ENCODE measurements around the gene MCOLN1. TPM values are rescaled to one million over a fixed set of nuclear protein-coding genes. Genes with fewer than 3 reads are reported as not detected.

Gene MCOLN1
- total and polyA plus RNA-seq, 4 donors: 10.9 to 17.0 (median 13.7) TPM

DNA sequence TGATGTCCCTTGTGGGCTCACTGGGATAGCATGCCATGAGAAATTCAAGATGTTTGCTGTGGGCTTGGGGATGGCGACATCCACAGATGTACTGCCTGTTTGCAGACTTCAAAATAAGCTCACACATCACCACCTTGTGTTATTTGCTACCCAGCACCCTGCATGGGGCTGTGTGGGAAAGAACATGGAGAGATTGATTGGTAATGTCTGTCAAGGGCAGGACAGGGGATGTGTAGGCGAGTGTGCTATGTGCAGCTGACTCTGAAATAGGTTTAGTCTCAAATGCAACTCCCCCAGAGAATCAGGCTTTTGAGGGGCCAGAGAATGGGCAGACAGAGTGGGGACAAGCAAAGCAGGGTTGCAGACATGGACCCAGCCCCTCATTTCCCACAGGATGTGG lies 37.8 kb downstream of the MCOLN1 start:
- no peak overlapping the region for H3K9ac ChIP-seq (ENCODE audit: low read depth in 1 of 2, low read length in 2 of 2)
- no peak overlapping the region for H3K4me3 ChIP-seq (ENCODE audit: low read depth in 1 of 3, low read length in 3 of 3)
- no peaks in the 10 kb centered on the region for H3K4me1 ChIP-seq (ENCODE audit: control insufficient read depth in 4 of 4, insufficient read depth in 4 of 4, low read length in 3 of 4)
- 97% methylated on average over 2 of the region's 2 CpGs for WGBS
- no peak overlapping the region for H3K27ac ChIP-seq (ENCODE audit: low read depth in 1 of 2, low read length in 2 of 2)
- no peaks in the 10 kb centered on the region for H3K27me3 ChIP-seq (ENCODE audit: control insufficient read depth in 4 of 4, insufficient read depth in 4 of 4, low read length in 3 of 4)
- peaks cover 8 to 44% (median 29%) of the 10 kb centered on the region in 4 donors for H3K36me3 ChIP-seq (ENCODE audit: control insufficient read depth in 4 of 4, insufficient read depth in 3 of 4, low read depth in 1 of 4, low read length in 3 of 4)
- no peaks in the 10 kb centered on the region for H3K9me3 ChIP-seq (ENCODE audit: control insufficient read depth in 4 of 4, low read length in 3 of 4)
- no peak for DNase-seq (ENCODE audit: low spot score)
- TF ChIP-seq FOXA2 (IDR thresholded peaks at IDR 0.05): no peak
- TF ChIP-seq, protein P1, sequence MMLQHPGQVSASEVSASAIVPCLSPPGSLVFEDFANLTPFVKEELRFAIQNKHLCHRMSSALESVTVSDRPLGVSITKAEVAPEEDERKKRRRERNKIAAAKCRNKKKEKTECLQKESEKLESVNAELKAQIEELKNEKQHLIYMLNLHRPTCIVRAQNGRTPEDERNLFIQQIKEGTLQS (IDR thresholded peaks at IDR 0.05): no peak
- no peak for TF ChIP-seq RAD21 (IDR thresholded peaks at IDR 0.05)
- TF ChIP-seq, protein P2, sequence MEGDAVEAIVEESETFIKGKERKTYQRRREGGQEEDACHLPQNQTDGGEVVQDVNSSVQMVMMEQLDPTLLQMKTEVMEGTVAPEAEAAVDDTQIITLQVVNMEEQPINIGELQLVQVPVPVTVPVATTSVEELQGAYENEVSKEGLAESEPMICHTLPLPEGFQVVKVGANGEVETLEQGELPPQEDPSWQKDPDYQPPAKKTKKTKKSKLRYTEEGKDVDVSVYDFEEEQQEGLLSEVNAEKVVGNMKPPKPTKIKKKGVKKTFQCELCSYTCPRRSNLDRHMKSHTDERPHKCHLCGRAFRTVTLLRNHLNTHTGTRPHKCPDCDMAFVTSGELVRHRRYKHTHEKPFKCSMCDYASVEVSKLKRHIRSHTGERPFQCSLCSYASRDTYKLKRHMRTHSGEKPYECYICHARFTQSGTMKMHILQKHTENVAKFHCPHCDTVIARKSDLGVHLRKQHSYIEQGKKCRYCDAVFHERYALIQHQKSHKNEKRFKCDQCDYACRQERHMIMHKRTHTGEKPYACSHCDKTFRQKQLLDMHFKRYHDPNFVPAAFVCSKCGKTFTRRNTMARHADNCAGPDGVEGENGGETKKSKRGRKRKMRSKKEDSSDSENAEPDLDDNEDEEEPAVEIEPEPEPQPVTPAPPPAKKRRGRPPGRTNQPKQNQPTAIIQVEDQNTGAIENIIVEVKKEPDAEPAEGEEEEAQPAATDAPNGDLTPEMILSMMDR (IDR thresholded peaks at IDR 0.05; ENCODE audit: low read depth, low read length, missing input control): no peak
- no peak for TF ChIP-seq FOXA1 (IDR thresholded peaks at IDR 0.05)
- no peak for TF ChIP-seq SP1 (IDR thresholded peaks at IDR 0.05)
- TF ChIP-seq, protein P3, sequence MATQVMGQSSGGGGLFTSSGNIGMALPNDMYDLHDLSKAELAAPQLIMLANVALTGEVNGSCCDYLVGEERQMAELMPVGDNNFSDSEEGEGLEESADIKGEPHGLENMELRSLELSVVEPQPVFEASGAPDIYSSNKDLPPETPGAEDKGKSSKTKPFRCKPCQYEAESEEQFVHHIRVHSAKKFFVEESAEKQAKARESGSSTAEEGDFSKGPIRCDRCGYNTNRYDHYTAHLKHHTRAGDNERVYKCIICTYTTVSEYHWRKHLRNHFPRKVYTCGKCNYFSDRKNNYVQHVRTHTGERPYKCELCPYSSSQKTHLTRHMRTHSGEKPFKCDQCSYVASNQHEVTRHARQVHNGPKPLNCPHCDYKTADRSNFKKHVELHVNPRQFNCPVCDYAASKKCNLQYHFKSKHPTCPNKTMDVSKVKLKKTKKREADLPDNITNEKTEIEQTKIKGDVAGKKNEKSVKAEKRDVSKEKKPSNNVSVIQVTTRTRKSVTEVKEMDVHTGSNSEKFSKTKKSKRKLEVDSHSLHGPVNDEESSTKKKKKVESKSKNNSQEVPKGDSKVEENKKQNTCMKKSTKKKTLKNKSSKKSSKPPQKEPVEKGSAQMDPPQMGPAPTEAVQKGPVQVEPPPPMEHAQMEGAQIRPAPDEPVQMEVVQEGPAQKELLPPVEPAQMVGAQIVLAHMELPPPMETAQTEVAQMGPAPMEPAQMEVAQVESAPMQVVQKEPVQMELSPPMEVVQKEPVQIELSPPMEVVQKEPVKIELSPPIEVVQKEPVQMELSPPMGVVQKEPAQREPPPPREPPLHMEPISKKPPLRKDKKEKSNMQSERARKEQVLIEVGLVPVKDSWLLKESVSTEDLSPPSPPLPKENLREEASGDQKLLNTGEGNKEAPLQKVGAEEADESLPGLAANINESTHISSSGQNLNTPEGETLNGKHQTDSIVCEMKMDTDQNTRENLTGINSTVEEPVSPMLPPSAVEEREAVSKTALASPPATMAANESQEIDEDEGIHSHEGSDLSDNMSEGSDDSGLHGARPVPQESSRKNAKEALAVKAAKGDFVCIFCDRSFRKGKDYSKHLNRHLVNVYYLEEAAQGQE (IDR thresholded peaks at IDR 0.05): no peak
- TF ChIP-seq GABPA (IDR thresholded peaks at IDR 0.05 in 1 of 2, conservative IDR thresholded peaks at IDR 0.05 in 1 of 2): no peak

DNA sequence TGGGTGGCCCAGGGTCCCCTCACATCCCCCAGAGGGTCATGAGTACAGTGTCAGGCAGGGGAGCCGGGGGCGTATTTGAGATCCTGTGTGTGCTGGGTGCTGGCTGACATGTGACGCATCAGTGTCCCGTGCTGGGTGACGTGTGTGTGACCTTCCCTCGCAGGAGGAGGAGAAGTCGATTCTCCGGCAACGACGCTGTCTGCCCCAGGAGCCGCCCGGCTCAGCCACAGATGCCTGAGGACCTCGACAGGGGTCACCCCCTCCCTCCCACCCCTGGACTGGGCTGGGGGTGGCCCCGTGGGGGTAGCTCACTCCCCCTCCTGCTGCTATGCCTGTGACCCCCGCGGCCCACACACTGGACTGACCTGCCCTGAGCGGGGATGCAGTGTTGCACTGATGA lies 38.9 kb downstream of the MCOLN1 start:
- H3K36me3 ChIP-seq (ENCODE audit: control insufficient read depth in 4 of 4, insufficient read depth in 3 of 4, low read depth in 1 of 4, low read length in 3 of 4): peaks cover 8 to 39% (median 26%) of the 10 kb centered on the region in 4 donors
- no peak for TF ChIP-seq HNF4A (conservative IDR thresholded peaks at IDR 0.05)
- TF ChIP-seq, protein P1 (IDR thresholded peaks at IDR 0.05): no peak
- H3K27me3 ChIP-seq (ENCODE audit: control insufficient read depth in 4 of 4, insufficient read depth in 4 of 4, low read length in 3 of 4): no peaks in the 10 kb centered on the region
- no peak for DNase-seq (ENCODE audit: low spot score)
- H3K4me1 ChIP-seq (ENCODE audit: control insufficient read depth in 4 of 4, insufficient read depth in 4 of 4, low read length in 3 of 4): no peaks in the 10 kb centered on the region
- no peak overlapping the region for H3K9ac ChIP-seq (ENCODE audit: low read depth in 1 of 2, low read length in 2 of 2)
- no peaks in the 10 kb centered on the region for H3K9me3 ChIP-seq (ENCODE audit: control insufficient read depth in 4 of 4, low read length in 3 of 4)
- WGBS: 95% methylated on average over 17 of the region's 17 CpGs
- H3K27ac ChIP-seq (ENCODE audit: low read depth in 1 of 2, low read length in 2 of 2): no peak overlapping the region
- H3K4me3 ChIP-seq (ENCODE audit: low read depth in 1 of 3, low read length in 3 of 3): no peak overlapping the region

DNA sequence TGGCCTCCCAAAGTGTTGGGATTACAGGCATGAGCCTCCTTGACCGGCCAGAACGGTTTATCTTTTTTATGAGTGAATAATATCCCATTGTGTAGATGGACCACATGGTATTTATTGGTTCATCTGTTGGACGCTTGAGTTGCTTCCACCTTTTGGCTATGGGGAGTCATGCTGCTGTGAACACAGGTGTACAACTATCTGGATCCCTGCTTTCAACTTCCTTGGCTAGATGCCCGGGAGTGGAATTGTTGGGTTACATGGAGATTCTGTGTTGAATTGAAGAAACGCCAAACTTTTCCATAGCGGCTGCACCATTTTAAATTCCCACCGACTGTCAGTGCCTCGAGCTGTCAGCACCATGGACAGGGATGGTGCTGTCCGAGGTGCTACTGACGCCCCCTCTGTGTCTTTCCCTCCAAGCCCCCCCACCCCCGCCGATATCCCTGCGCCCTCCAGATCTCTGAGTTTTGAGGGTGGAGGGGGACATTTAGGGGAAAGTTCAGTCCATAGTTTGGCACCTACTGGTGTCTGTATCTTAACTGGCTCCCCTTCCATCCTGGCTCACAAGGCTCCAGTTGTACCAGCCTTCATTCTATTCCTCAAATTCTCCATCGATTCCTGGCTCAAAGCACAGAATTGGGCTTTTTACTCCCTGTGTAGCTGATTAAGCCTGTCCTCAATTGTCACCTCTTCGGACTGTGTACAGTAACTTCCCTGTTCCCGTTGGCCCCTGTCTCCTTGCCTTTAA lies 40.4 kb downstream of the MCOLN1 start:
- 71% methylated on average over 16 of the region's 16 CpGs for WGBS

More for the DNA sequence above, 40.4 kb downstream of the MCOLN1 start:
- H3K4me1 ChIP-seq (ENCODE audit: control insufficient read depth in 4 of 4, insufficient read depth in 4 of 4, low read length in 3 of 4): no peaks in the 10 kb centered on the region
- no peaks in the 10 kb centered on the region for H3K27me3 ChIP-seq (ENCODE audit: control insufficient read depth in 4 of 4, insufficient read depth in 4 of 4, low read length in 3 of 4)
- no peaks in the 10 kb centered on the region for H3K9me3 ChIP-seq (ENCODE audit: control insufficient read depth in 4 of 4, low read length in 3 of 4)
- TF ChIP-seq GABPA (IDR thresholded peaks at IDR 0.05 in 1 of 2, conservative IDR thresholded peaks at IDR 0.05 in 1 of 2) (no peak), SP1 (IDR thresholded peaks at IDR 0.05) (no peak), EGR1 (IDR thresholded peaks at IDR 0.05; ENCODE audit: low read depth in 2 of 2) (no peak)
- TF ChIP-seq, protein P4, sequence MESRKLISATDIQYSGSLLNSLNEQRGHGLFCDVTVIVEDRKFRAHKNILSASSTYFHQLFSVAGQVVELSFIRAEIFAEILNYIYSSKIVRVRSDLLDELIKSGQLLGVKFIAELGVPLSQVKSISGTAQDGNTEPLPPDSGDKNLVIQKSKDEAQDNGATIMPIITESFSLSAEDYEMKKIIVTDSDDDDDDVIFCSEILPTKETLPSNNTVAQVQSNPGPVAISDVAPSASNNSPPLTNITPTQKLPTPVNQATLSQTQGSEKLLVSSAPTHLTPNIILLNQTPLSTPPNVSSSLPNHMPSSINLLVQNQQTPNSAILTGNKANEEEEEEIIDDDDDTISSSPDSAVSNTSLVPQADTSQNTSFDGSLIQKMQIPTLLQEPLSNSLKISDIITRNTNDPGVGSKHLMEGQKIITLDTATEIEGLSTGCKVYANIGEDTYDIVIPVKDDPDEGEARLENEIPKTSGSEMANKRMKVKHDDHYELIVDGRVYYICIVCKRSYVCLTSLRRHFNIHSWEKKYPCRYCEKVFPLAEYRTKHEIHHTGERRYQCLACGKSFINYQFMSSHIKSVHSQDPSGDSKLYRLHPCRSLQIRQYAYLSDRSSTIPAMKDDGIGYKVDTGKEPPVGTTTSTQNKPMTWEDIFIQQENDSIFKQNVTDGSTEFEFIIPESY (IDR thresholded peaks at IDR 0.05): no peak
- TF ChIP-seq, protein P3 (IDR thresholded peaks at IDR 0.05): peak; percentile 99
- no peak overlapping the region for H3K4me3 ChIP-seq (ENCODE audit: low read depth in 1 of 3, low read length in 3 of 3)
- H3K27ac ChIP-seq (ENCODE audit: low read depth in 1 of 2, low read length in 2 of 2): no peak overlapping the region
- DNase-seq (ENCODE audit: low spot score): no peak
- no peak overlapping the region for H3K9ac ChIP-seq (ENCODE audit: low read depth in 1 of 2, low read length in 2 of 2)
- peaks cover 0 to 26% (median 18%) of the 10 kb centered on the region in 4 donors for H3K36me3 ChIP-seq (ENCODE audit: control insufficient read depth in 4 of 4, insufficient read depth in 3 of 4, low read depth in 1 of 4, low read length in 3 of 4)

All from liver (tissue), 9 donors.